ENCODE measurements around the gene SHE.

- TF ChIP-seq CTCF (conservative IDR thresholded peaks at IDR 0.05 in 1 of 2, IDR thresholded peaks at IDR 0.05 in 1 of 2; ENCODE audit: low read depth in 1 of 2, low read length in 2 of 2) (no peak), EZH2 (IDR thresholded peaks at IDR 0.05; ENCODE audit: low read length, missing control alignments) (no peak)
These were observed 53.8 kb downstream of the SHE start for GRCh38 chr1:154448331-154448811.

Data from fibroblast of lung (primary cell).